Measurements from ENCODE around the gene RAD23A.

DNA sequence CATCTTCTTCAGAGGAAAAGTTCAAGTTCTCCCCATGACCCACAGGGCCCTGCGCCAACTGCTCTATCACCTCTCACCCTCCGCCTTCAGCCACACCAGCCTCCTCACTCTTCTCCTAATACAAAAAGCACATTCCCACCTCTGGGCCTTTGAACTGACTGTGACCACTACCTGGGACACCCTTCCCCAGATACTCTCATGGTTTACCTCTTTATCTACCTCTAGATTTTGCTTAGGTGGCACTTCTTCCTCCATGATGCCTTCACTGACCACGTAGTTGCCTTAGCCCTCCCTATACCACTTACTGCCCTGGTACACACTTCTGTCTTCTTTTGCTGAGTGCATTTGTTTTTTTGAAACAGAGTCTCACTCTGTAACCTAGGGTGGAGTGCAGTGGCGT lies 22.7 kb upstream of the RAD23A start:
- no peak for TF ChIP-seq CTCF (conservative IDR thresholded peaks at IDR 0.05)
- no peak for TF ChIP-seq ZFX (IDR thresholded peaks at IDR 0.05)

All from C4-2B (cell line).